Fibroblast of skin of back (primary cell): ENCODE measurements around the gene CHD5.

Source experiments
- DNase-seq: peaks from one replicate; pipeline ENCODE4 v3.0.0-alpha.2; 2013

CHD5 gene

DNA sequence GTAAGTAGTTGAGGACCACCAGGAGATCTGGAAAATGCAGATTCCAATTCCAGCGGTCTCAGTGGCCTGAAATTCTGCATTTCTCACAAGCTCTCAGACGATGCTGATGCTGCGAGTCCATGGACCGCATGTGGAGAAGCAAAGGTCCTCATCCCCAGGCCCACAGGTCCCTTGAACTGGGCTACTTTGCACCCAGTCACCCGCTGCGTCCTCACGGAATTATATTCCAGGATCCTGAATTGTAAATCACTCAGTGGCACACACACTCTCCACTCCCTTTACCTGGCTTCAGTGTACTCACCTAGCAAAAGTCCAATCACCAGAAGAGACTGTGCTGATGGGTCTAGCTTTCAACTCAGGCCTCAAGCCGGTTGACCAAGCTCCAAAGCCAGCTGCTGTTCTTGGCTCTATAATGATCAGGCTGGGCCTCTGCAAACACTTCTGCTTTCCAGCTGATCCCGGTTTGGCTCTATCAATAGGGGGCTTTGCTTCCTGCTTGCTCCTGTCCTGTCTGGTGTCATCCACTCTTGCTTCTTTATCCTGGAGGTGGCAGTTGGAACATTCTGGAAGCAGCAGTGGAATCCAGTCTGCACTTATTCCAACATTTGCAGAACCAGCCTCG lies 20.2 kb upstream of the CHD5 start:
- DNase-seq, result no peak

DNA sequence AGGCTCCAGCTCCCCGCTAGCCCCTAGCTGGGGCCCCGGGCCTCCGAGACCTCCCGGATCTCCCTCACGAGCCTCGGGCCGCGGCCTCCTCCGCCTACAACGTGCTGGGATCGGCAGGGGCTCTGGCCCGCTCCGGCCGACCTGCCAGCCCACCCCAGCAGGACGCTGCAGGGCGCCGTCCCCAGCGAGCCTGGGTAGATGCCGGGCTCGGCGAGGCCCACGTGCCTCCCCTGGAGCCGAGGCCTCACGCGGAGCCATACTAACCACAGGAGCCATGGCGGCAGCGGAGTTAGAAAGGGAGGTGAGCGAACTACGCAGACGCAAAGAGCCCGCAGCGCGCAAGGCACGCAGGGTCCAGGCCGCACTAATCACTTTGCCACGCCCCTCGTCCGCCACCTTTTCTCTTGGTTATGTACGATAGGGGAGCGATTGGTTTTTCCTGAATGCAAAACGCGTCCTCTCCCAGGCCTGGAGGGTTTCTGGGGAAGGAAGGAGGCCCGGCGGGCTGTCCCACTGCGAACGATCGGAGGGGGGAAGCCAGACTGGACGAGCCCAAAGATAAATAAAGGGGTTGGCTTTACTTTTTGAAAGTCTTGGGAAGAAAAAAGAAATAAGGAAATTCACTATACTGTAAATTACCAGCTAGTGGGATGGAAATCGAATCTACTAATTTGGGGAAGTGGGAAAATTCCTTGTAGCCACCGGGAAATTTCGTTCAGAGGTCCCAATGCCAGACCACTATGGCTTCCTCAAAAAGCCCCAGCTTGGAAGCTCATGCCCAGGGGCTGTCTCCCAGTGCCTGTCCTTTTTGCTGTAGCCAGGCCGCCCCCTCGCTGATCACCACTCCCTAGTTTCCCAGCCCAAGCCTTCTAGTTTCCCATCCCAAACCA lies 19.4 kb upstream of the CHD5 start, which contains the start of gene RPL22:
TSS of gene RPL22 (minus strand) at position 298 of the 890 bp plus-strand sequence. CDS start at position 276, 22 bp downstream.
- DNase-seq, result peak; percentile 100

DNA sequence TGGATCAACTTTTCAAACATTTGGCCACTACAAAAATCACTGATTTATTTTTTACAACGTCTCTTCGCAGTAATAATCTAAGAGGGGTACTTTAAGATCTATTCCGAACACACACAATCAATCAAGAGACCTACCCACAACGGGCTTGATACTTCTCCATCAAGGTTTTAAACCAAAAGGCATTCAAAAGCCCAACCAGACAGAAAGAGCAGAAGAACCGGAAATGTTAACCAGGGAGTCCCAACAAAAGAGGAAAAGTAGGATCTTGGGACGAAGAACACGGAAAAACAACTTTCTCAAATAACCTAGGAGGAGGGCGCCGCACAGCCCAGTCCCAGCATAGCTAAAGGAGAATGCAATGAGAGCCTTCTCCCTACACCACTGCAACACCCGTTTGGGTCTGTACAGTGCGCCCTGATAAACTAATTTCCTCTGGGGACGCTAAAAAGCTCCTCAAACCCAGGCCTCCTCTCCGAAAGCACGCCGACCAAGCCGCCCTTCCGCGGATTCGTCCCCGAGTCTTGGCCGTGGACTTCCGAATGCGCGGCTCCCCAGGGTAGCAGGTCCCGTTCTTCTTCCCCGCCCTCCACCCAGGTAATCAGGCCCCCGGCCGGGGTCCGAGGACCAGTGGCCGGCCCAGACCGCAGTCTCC lies 18.7 kb upstream of the CHD5 start:
- no peak for DNase-seq

DNA sequence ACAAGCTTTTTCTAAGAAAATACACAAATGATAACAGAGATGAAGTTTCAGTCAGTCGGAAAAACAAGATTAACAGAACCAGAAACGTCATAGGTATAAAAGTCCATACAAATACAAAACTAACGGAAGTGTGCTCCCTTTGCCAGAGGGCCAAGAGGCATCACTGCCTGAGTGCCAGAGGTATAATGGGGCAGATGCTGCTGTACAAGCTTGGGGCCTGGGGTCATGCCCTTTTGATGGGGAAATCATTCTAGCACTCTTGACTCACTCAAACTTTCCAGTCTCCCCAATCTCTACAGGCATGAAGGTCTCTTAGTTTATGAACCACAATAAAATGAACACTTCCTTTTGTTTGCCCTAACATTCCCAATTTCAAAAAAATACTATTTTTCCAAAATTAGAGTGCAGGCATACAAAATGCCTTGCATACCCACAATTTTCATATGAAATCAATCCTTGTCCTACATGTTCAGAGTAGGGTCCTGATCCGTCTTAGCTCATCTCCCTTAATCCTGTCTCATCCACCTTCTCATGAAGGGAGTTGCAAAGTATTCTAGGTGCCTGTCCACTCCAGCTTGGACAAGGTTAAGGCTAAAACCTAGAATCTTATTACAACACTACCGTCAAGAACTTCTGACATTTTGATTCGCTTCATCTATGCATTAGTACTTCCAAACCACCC lies 17.8 kb upstream of the CHD5 start:
- DNase-seq, result no peak

DNA sequence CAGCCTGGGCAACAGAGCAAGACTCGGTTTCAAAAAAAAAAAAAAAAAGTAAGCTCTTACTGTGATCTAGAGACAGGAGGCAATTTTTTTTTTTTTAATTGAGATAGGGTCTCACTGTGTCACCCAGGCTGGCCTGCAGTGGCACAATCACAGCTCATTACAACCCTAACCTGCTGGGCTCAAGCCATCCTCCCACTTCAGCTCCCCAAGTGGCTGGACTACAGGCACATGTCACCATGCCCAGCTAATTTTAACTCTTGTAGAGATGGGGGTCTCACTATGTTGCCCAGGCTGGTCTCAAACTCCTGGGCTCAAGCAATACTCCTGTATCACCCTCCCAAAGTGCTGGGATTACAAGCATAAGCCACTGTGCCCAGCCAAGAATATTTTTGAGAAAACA lies 11.8 kb upstream of the CHD5 start:
- DNase-seq, result no peak

DNA sequence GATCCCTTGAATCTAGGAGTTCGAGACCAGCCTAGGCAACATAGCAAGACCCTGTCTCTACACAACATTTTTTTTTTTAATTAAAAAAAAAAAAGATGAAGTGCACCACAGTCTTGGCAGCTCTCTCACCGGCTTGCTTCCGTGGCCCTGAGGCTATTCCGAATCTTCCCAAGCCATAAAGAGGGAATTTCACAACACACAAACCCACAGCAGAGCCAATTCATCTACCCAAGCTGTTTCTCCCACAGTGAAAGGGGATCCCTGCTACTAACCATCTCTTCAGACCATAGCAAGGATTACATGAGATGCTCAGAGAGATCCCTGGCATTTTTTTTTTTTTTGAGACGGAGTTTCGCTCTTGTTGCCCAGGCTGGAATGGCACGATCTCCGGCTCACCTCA lies 8.3 kb upstream of the CHD5 start:
- DNase-seq, result no peak

DNA sequence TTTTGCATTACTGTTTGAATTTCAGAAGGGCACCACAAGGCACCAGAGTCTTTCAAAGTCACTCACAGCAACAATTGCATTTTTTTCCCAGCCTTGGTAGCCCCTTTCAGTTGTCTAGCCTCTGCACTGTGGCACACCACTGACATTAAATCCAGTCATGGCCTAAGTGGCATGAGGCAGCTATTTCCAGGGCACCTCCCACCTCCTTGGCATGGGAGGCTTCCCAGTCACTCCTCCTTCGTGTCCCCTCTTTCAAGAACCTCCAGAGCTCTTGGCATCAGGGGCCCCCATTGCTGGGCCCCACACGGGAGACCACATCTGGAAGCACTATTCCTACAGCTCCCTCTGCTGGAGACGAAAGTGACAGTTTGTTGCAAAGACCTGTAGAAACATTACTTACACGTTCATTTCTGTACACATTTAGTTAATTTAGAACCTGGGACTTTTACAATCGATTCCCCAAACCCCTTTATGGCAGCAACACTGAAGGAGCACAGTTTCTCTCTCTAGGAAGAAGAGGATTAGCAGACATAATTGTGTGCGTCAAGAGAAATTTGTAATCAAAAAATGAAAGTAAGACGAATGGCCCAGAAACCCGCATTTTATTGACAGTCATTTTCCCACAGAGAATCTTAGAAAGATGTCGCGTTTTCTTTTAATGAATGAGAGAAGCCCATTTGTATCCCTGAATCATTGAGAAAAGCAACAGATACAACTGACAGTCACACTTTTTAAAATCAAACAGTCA lies 5.7 kb upstream of the CHD5 start:
- DNase-seq, result peak; percentile 43

DNA sequence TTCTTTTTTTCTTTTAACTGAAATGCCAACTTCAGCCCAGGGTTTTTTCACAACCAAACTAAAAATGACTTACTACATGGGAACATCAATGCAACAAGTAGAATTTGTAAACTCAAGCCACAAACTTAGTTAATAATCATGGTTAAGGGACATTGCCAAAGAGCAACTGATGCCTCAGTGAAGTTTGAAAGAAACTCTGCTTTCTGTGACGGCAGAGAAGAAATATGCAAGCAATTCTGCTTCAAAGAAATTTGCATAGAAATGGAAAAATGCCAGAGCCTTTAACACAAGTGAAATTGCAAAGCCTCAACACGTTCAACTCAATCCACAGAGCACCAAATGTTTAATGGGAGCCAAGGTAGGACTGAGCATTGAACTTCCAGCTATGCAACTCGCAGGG lies 5.0 kb upstream of the CHD5 start:
- DNase-seq, result peak; percentile 77

DNA sequence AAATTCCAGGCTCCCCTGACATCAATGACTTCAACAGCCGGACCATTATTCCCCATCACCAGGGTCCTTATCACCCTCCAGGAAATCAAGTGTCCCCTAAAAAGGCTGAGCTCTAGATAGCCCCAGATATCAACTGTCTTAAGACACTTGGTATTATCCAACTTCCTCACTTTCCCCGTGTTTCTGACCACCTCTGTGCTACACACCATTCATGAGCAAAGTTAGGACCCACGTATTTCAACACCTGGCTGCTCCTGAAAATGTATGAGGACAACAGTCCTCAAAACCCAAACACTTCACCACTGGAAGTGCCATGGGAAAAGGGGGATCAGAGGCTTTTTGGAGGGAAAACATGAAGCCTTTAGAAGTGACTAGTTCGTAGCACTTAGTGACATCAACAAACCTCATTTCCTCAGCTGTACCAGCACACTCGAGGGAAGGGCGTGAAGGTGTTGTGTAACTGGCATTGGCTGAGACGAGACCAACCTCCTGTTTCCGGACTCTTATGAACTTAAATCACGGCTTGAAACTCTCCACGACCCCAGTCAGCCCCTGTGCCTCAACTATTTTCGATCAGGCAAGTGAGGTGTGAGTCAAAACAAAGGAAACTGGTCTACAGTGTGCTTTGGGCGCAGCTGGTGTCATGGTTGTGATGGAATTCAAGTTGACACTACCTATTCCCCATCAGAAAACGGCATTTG lies 4.1 kb upstream of the CHD5 start:
- DNase-seq, result no peak

DNA sequence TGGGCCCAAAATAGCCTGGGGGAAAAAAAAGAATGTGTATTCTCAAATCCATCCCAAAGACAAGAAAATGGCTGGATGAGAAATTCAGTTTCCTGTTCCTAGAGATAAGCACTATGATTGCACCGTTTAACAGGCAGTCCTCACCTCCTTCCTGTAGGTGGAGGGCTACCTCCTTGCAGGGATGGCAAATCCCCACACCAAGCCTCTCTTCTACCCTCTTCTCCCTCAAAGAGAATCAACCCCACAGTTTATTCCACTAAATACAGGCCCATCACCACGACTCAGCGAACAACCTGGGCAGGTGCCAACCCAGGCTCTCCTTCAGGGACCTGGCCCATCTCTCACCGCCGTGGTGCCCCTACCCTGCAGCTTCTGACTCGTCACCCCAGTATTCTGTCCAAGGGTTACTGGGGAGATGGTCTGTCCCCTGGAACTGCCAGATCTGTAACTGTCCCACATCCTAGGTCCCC lies 3.4 kb upstream of the CHD5 start:
- DNase-seq, result no peak

DNA sequence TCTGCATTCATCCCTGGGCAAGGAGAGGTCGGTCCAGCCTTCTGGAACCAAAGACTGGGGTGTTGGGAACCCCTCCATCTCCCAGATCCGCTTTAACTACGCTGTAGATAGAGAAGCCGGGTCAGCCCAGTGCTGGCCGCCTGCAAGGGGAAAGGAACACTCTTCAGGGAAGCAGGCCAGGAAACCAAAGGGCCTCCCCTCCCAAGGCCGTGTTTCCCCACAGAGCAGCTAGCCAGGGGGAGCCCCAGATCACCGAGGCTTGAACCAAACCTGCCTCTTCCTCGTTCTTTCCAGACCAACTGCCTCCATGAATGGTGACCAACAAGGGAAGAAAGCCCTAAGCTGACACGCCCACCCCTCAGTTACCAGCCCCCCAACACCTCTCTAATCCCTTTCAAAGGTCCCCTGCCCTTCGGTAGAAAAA lies 1.2 kb upstream of the CHD5 start:
- no peak for DNase-seq

DNA sequence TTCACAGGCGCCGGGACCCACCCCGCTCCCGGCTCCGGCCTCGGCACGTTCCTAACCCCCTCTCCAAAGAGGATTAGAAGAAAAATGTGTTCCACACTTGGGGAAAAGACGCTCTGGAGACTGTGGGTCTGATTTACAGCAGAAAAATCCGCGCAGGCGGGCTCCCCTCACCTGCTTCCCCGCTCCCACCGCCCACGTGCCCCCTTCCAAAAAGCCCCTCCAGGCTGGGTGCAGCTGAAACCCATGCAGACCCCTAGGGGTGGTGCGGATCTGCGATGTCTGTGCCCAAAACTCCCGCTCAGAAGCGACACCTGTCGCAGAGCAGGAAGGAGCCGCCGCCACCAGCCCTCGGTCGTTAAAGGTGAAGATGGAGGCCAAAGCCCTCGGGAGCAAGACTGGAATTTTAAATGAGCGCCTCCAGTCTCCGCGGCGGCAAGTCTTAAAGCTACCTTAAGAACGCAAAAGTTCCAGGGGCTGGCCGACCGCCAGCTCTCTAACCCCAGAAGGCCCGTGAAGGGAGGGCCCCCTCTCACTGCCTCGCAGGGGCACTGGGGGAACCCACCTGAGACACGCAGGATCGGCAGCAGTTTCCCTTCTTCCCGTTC lies 688 bp upstream of the CHD5 start:
- DNase-seq, result no peak

DNA sequence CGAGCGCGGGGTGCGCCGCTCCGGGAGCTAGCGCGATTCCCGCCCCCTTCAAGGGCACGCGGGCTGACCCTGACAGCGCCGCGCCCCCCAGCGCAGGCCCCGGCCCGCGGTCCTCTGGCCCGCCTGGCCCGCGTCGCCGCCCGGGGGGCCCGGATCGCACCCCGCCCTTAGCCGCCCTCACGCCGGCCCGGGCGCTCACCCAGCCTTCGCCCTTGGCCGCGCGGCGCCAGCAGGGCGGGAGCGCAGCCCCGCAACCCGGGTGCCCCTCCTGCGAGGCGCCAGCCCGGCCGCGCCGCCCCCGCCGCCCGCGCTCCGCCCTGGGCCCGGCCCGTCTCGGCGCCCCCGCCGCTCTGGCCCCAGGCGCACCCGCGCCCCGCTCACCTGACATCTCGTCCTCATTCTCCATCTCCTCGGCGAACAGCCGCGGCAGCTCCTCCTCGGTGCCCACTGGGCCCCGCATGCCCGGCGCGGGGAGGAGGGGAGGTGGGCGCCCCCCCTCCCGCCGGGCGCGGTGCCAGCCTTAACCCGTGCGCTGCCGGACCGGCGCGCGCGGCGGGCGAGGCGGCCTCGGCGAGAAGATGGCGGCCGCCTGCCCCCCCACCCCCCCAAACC lies 451 bp downstream of the CHD5 start:
- DNase-seq, result no peak

DNA sequence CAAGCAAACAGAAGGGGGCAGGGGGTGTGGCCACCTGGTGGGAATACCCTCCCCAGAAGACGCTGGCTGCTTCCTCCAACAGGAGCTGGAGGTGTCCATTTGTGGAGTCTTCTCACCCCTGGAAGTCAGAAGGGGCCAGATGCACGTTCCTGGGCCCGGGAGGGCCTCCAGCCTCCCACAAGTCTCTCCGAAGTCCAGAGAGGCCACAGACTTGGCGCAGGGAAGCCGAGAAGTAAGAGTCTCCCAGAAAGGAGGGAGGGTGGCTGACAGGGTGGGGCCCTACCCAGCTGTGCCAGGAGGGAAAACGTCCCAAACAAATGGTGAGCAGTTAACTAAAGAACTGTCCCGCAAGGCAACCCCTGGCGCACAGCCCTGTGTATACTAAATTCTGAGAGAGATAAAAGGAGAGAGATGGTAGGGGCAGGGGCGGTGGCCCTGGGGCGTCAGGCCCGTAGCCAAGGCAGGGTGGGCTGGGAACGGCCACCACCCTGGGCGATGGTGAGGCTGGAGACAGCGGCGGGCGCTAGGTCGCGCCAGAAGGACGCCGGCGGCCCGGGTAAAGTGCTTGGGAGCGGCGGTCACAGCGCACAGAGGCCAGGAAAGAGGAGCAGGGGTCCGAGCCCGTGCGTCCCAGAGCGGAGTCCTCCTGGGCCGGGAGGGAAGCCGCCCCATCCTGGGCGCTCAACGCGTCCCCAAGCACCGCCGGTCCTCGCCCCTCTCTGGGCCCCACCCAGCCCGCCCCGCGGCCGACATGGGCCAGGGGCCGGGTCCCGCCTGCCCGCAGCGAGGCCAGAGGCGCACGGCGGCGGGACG lies 1.2 kb downstream of the CHD5 start:
- no peak for DNase-seq

DNA sequence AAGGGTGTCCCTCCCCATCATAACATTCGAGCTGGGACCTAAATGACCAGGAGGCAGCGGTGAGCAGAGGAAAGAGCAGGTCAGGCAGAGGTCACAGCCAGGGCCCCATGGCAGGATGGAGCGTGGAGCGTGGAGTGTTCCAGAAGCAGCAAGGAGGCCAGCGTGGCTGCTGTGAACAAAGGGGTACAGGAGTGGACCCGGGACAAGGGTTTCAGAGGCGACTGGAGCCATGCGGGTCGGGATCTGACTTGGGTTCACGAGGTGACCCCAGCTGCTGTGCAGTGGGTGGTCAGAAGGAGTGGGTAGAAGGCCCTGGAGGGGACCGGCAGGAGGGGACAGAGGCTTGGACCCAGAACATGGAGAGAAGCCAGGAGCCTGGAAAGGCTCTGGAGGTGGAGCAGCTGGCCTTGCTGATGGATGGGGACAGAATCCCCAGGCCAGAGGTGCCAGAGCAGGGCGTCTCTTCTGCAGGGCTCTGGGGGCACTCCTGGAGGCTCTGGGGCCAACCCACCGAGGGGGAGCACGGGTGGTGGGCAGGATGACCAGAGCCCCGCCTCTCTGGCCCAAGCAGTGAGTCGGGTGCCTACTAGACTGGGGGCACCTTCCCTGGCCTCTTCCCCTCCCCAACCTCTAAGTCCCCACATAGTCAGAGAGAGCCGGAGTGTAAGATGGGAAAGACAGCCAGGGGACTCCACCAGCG lies 2.3 kb downstream of the CHD5 start:
- no peak for DNase-seq

DNA sequence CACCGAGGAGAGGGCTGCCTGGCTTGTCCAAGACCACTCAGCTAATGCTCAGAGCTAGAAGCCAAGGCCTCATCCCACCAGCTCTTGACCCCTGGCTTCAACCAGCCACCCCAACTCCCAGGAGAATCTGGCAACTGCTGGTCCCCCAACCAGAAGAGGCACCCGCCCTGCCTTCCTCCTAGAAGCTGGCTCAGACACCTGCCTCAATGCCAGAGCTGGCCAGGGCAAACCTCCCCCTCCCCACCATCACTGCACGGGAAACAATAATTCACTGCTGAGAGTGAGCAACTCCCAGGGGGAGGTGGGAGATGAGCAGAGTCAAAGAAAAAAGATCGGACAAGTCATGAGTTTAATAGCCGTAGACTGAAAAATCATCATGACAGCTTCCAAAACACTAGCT lies 3.3 kb downstream of the CHD5 start:
- no peak for DNase-seq

DNA sequence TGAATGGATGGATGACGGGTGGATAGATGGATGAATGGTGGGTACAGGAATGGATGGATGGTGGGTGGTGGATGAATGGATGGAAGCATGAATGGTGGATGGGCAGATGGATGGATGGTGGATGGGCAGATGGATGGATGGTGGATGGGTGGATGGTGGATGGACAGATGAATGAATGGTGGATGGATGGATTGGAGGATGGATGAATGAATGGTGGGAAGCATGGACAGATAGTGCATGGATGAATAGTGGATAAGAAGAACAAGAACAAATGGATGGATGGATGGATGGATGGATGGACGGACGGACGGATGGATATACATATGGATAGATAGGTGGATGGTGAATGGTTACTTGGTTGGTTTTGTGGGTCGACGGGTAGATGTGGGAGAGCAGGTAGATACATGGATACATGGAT lies 4.7 kb downstream of the CHD5 start:
- no peak for DNase-seq

DNA sequence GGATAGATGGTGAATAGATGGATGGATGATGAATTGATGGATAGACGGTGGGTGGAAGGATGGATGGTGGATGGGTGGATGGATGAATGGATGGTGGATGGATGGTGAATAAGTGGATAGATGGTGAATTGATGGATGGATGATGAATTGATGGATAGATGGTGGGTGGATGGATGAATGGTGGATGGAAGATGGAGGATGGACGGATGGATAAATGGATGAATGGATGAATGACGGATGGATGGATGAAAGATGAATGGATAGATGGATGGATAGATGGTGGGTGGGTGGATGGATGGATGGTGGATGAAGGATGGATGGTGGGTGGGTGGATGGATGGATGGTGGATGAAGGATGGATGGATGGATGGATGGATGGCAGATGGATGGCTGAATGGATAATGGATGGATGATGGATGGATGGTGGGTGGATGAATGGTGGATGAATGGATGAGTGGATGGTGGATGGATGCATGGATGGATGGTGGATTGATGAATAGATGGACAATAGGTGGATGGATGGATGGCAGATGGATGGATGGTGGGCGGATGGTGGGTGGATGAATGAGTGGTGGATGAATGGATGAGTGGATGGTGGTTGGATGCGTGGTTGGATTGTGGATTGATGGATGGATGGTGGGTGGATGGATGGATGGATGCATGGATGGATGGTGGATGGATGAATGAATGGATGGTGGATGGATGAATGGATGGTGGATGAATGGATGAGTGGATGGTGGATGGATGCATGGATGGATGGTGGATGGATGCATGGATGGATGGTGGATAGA lies 5.3 kb downstream of the CHD5 start:
- DNase-seq, result no peak
